Measurements from ENCODE around the gene PROK1. TPM values are rescaled to one million over a fixed set of nuclear protein-coding genes. Genes with fewer than 3 reads are reported as not detected.

PROK1 gene
- total and polyA plus RNA-seq, 9 donors = 39.4 to 428 (median 245) TPM

GRCh38 chr1:110444561-110444960, 6.4 kb upstream of the PROK1 start:
- Histone ChIP-seq H3K27ac (no peak overlapping the region), H3K4me1 (ENCODE audit: insufficient read depth) (peaks cover 12% of the 10 kb centered on the region), H3K36me3 (no peaks in the 10 kb centered on the region), H3K27me3 (no peaks in the 10 kb centered on the region), H3K9me3 (no peaks in the 10 kb centered on the region), H3K4me3 (no peak overlapping the region)
- intact Hi-C loops (cut with DNase I) = no loop called here
- no peak for DNase-seq
- no peak for TF ChIP-seq POLR2A (IDR thresholded peaks at IDR 0.05)
- no peak for TF ChIP-seq CTCF (IDR thresholded peaks at IDR 0.05)
- no peak for TF ChIP-seq EP300 (IDR thresholded peaks at IDR 0.05)
- WGBS, 3 donors = 88 to 92% (median 89%) methylated on average over 8 of the region's 8 CpGs

- intact Hi-C loops (cut with DNase I) = loop anchor here in 1 of 4 donors (10.0 kb wide), 1 partner anchor 135 kb away; no protein-coding TSS in a partner anchor
- WGBS, 3 donors = 68 to 70% (median 68%) methylated on average over 12 of the region's 12 CpGs
- H3K27me3 ChIP-seq = no peaks in the 10 kb centered on the region
Measured at GRCh38 chr1:110449661-110450651, 993 bp upstream of the PROK1 start.

GRCh38 chr1:110452330-110452729, 1.4 kb downstream of the PROK1 start:
- TF ChIP-seq CTCF (IDR thresholded peaks at IDR 0.05) (no peak), EP300 (IDR thresholded peaks at IDR 0.05) (no peak), POLR2A (IDR thresholded peaks at IDR 0.05) (no peak)
- no peak overlapping the region for H3K4me3 ChIP-seq
- peak overlapping the region; percentile 52 to 72 for H3K27ac ChIP-seq
- no peaks in the 10 kb centered on the region for H3K27me3 ChIP-seq
- H3K36me3 ChIP-seq = no peaks in the 10 kb centered on the region
- WGBS, 3 donors = 37 to 54% (median 48%) methylated on average over 7 of the region's 7 CpGs
- no peaks in the 10 kb centered on the region for H3K9me3 ChIP-seq
- peaks cover 14% of the 10 kb centered on the region for H3K4me1 ChIP-seq (ENCODE audit: insufficient read depth)
- DNase-seq = no peak
- intact Hi-C loops (cut with DNase I) = loop anchor here in 1 of 4 donors (10.0 kb wide), 1 partner anchor 138 kb away; no protein-coding TSS in a partner anchor

More at GRCh38 chr1:110449661-110450651, 993 bp upstream of the PROK1 start:
- Histone ChIP-seq H3K4me3 (no peak overlapping the region), H3K36me3 (no peaks in the 10 kb centered on the region), H3K27ac (peak overlapping the region in 1 of 2 donors; percentile 72), H3K4me1 (ENCODE audit: insufficient read depth) (peaks cover 12% of the 10 kb centered on the region), H3K9me3 (no peaks in the 10 kb centered on the region)
- TF ChIP-seq POLR2A (IDR thresholded peaks at IDR 0.05) (peak; percentile 11), CTCF (IDR thresholded peaks at IDR 0.05) (no peak), EP300 (IDR thresholded peaks at IDR 0.05) (no peak)
- DNase-seq = no peak

GRCh38 chr1:110453829-110454228, 2.9 kb downstream of the PROK1 start:
- Histone ChIP-seq H3K27ac (peak overlapping the region in 1 of 2 donors; percentile 72), H3K27me3 (no peaks in the 10 kb centered on the region), H3K36me3 (no peaks in the 10 kb centered on the region), H3K9me3 (no peaks in the 10 kb centered on the region), H3K4me3 (no peak overlapping the region), H3K4me1 (ENCODE audit: insufficient read depth) (peaks cover 17% of the 10 kb centered on the region)
- TF ChIP-seq CTCF (IDR thresholded peaks at IDR 0.05) (no peak), POLR2A (IDR thresholded peaks at IDR 0.05) (no peak), EP300 (IDR thresholded peaks at IDR 0.05) (no peak)
- WGBS, 3 donors = 95 to 97% (median 95%) methylated on average over 9 of the region's 9 CpGs
- intact Hi-C loops (cut with DNase I) = loop anchor here in 1 of 4 donors (10.0 kb wide), 1 partner anchor 139 kb away; no protein-coding TSS in a partner anchor
- no peak for DNase-seq

All from ovary (tissue), 9 donors.